Stimulated activated CD8-positive, alpha-beta memory T cell treated with anti-CD3 and anti-CD28 coated beads, Interleukin-12 subunit alpha, Interleukin-12 subunit beta, amount 100 ng/mL, for 24 hours (primary cell): Measurements from ENCODE around the gene MTR.

ENCODE experiments used
- DNase-seq: peaks from one replicate; pipeline ENCODE4 v3.0.0-alpha.2; 2020; ENCODE audit errors: extremely low read depth

The MTR gene

GRCh38 chr1:236795035-236795756 lies at the start of gene MTR:
MTR (plus strand) TSS chr1:236795292; CDS start chr1:236795704, 412 bp downstream.
- peak; percentile 92 for DNase-seq

- no peak for DNase-seq
Measured at GRCh38 chr1:236746785-236747184, 48.3 kb upstream of the MTR start.

DNA sequence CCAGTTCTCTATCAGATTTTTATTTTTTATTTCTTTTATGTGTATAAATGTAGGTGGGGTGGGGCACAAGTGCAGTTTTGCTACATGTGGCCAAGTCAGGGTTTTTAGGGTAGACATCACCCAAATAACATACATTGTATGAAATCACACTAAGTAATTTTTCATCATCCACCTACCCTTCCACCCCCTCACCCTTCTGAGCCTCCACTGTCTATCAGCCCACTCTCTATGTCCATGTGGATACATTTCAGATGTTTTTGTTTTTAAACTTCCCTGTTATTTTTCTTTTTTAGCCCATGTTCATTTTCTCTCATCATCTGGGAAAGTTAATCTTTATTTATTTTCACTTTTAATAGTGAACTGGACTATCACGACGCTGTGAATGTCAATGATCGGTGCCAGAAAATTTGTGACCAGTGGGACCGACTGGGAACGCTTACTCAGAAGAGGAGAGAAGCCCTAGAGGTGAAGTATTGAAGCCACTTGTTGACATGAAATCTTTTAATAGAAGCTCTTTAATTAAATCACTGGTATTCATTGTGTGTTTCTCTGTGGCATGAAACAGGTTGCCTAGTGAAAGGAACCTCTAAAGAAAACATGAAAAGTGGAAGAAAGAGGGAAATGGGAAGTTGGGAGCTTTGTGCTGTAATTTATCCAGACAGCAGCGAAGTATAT lies 47.6 kb upstream of the MTR start:
- DNase-seq, result no peak

DNA sequence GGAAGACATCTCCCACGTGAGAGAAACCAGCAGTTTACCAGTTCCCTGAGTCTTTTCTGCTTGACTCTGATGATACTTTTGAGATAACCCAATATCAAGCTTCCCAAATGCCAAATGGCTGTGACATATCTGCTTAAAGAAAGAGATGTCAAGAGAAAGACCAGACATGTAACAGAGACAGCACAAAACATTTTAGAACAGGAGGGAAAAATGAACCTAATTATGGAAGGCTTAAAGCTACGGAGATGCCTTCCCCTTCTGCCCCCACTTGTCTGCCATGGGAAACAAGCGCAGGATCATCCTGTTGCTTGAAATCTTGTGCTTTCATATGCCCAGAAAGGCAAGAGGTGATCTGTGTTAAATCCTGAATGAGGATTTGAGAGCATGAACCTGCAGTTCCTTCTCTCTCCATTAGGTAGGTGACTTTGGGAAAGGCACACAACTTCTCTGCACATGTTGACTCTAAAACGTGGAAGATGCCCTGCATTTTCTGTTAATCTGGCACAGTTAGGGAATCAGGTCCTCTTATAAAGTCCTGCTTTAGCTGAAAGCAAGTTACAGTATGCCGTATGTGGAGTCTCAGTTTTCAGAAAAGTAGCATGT lies 46.7 kb upstream of the MTR start:
- no peak for DNase-seq

- no peak for DNase-seq
Measured at GRCh38 chr1:236750928-236751327, 44.2 kb upstream of the MTR start.

GRCh38 chr1:236751385-236751784 lies 43.7 kb upstream of the MTR start:
- no peak for DNase-seq

GRCh38 chr1:236751935-236752334 lies 43.2 kb upstream of the MTR start:
- DNase-seq, result no peak

DNA sequence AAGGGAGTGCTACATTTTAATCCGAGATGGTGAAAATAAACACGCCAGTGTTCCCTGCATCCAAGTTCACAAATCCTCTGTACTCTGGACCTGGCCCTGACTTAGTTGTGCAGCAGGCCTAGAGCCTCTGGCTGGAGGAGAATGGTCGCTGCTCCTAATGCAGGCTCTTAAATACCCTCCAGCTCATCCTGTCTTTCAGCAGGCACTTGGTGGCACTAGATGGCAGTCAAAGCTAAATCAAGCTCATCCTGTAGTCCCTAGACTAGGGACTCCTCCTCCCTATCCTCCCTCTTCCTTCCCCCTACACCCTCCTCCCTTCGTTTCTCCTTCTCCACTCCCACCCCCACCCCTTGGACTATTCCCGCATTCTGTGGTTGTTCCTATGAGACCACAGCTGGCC lies 41.6 kb upstream of the MTR start:
- DNase-seq, result no peak

DNA sequence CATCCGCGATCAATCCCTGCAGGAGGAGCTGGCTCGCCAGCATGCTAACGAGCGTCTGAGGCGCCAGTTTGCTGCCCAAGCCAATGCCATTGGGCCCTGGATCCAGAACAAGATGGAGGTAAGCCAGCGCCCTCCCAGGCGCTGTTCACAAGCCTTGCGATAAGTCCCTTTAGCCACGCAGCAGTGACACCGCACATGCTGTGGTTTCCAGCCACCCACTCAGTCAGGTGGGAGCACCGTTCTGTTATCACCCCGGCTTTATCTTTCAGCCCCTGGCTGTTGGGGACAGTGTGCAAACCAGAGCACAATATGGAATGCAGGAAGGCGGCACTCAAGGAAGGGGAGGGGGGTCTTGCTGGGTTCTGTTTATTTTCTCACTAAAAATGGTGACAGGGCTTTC lies 41.1 kb upstream of the MTR start:
- DNase-seq, result no peak

DNA sequence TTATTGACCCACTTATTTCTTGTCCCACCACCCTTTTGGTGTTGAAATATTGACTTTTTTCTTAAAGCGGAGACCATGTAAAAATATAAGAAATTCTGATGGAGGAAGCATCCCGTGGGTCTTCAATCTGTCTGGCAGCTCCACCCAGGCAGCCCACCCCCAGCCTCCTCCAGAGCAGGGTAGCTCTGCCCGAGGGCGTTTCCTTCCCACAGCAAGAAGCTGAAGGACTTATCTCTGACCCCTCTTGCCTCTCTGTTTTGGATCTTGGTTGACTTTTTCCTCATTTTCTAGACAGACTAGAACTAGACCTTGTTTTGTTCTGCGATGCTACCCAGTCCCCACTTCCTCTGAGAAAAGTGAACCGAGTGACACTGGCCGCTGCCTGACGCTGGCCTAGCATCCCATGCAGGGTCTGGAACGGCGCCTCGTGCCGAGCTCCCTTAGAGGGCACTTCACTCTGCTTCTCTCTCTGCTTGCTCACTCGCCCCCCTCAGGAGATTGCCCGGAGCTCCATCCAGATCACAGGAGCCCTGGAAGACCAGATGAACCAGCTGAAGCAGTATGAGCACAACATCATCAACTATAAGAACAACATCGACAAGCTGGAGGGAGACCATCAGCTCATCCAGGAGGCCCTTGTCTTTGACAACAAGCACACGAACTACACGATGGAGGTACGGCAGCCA lies 40.4 kb upstream of the MTR start:
- DNase-seq, result no peak

GRCh38 chr1:236757640-236758039 lies 37.5 kb upstream of the MTR start:
- DNase-seq, result no peak

DNA sequence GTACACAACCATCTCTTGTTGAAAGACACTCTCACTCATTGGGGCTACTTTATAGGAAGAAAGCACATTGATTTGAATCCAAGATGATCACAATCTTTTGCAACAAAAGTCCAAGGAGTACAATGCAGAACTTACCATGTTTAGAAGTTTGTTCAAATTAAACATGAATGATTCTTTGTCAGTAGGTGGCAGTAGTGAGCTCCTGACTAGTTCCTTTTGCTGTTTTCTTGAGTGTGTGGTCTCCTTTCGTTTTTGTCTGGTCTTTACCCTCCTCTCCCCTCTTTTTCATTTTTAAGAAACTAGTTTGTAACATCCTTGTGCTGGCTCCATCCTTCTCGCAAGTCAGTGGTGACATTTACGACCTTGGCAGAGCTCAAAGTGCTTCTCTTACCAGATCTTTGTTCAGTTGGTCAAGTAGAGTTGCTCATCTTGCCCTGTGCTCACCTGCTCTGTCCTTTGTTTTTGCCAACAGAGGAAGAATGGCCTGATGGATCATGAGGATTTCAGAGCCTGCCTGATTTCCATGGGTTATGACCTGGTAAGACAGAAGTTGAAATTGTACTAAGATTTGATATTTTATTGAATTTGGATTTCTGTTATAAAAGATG lies 35.7 kb upstream of the MTR start:
- DNase-seq, result no peak

DNA sequence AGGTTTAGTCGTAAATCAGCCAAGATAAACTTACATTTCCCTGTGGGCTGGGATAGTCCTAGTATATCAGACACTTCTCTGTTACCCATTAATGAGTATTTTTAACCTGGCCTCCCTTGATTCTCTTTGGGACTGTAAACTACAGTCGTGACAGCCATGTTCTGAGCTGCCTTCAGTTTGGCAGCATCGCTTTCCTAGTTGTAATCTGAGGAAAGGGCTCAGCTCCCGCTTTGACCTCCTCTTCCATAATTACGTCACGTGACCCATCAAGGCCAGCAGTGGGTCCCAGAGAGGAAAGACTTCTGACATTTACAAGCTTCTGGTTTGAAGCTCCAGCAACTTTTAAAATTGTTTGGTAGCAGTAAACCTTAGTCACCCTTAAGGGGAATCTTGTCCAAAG lies 34.6 kb upstream of the MTR start:
- no peak for DNase-seq

- no peak for DNase-seq
Measured at GRCh38 chr1:236760986-236761385, 34.1 kb upstream of the MTR start.

DNA sequence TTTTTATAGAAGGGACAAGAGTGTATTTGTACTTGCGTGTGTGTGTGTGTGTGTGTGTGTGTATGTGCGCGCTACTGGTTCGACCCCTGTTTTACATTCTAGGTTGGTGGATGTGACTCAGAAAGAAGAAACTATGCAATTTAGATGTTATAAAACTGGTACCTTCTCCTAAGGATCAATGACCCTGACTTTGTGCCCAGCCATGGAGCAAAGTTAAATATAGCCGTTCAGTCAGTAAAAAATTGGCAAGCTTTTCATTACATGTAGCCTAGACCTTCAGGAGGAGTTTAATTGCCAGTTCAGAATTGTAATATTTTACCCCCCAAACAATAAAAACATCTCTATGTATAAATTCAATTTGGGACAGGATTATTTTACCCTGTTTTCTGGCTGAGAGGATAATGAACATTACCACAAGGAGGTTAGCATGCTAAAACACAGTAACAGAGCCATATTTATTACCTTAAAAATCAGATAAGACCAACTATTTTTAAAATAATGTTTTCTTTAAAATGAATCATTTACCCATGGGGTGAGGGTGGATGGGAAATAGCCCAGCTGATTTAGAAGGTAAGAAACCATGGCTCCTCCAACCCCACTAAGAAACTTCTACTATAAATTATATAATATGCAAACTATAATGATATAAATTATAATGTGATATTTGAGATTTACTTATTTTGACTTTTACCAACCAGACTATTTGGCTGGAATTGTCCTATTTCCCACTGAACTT lies 33.5 kb upstream of the MTR start:
- DNase-seq, result no peak

DNA sequence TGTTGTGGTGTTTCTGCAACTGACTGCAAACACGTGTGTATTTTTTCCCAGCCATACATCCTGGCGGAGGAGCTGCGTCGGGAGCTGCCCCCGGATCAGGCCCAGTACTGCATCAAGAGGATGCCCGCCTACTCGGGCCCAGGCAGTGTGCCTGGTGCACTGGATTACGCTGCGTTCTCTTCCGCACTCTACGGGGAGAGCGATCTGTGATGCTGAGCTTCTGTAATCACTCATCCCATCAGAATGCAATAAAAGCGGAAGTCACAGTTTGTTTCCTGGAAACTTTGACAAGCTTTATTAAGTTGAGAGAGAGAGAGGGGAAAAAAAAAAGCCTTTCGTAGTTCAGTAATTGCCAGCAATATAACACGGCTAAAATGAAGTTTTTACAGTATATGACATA lies 32.7 kb upstream of the MTR start:
- no peak for DNase-seq

DNA sequence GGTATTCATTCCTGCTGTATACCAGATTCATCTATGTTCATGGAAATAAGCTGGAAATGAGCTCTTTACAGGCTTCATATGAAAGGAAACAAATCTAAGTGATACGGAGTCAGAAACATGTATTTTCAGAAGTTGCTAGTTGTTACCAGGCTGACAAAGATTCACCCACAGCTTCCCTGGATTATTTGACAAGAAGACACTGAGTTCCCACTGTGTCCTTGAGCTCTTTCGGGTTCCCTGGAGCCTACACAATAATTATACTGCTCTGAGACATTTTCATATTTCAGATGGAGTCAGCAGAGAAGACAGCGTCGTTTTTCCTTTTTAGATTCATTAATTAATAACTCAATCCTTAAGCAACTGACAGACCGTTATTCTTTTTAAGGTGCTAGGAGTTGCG lies 29.3 kb upstream of the MTR start:
- DNase-seq, result no peak

- no peak for DNase-seq
Measured at GRCh38 chr1:236766506-236766905, 28.6 kb upstream of the MTR start.

DNA sequence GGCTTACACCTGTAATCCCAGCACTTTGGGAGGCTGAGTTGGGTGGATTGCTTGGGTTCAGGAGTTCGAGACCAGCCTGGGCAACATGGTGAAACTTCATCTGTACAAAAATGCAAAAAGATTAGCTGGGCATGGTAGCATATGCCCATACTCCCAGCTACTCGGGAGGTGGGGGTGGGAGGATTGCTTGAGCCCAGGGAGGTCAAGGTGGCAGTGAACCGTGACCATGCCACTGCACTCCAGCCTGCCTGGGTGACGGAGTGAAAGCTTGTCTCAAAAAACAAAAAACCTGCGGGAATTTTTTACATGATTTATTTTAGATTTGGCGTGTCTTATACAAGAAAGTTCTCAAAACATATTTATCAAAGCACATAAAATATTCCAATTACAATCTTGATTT lies 27.8 kb upstream of the MTR start:
- no peak for DNase-seq

DNA sequence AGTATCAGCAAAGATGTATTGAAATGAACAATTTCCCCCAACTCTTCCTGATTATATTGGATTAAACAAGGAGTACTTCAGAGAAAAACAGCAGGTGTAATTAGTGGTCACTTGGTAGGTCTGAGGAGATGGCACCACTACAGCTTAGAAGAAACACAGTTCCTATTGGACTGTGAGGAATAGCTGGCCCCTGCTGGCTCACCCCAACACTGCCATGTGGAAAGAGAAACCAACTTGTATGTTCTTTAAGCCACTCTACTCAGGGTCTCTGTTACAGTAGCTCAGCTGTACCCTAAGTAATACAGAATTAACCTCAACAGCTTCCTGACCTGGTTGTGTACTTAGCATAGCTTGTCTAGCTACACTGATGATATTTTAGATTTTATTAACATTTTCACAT lies 26.5 kb upstream of the MTR start:
- no peak for DNase-seq

DNA sequence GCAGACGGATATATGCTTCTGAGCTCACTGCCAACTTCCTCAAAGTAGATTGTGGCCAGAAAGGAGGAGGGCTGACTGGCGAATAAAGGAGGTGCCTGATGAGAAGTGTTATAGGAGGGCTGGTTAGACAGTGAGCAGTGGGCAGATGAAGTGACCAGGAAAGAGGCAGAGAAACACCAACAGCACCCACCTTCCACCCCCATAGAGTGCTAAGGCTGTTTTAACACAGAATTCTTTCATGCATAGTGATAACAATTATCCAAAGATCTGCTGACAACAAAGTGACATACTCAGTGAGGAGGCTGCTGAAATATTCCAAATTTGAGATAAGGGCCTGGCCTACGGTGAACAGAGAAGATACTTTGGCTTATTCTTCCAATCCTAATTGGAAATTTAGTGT lies 21.2 kb upstream of the MTR start:
- DNase-seq, result no peak

GRCh38 chr1:236774926-236775325 lies 20.2 kb upstream of the MTR start:
- no peak for DNase-seq
